WTC11 (cell line): Measurements from ENCODE around the gene TSGA10. TPM values are rescaled to one million over a fixed set of nuclear protein-coding genes. Genes with fewer than 3 reads are reported as not detected.
"Not testable (repeated sequence)": the region's sequence is repeated elsewhere in the genome, so short reads cannot be mapped to it uniquely, and the experiment has no call there.

Experiments
- ATAC-seq: fragments of 200-7000 bp; cut with Tn5 transposase; 2 replicates; pipeline ENCODE4 v1.10.0; 2021; ENCODE audit warnings: mild to moderate bottlenecking, moderate library complexity
- CTCF ChIA-PET: fragments of 300-600 bp; sonication (Branson Sonifier 250); formaldehyde crosslinking; loops from one replicate; lab custom pipeline; 2021; ENCODE audit warnings: antibody characterized with exemption; lab: Charles Lee
- POLR2A ChIA-PET: fragments of 350-600 bp; sonication (Branson Sonifier 250); formaldehyde crosslinking; loops from one replicate; lab custom pipeline; 2021; ENCODE audit warnings: antibody characterized with exemption; lab: Charles Lee
- DNase-seq: peaks from one replicate; pipeline ENCODE4 v3.0.0; 2021; ENCODE audit warnings: low spot score
- H3K27ac Mint-ChIP-seq: 2 replicates; pipeline ENCODE4 v1.8.0; 2021; ENCODE audit warnings: mixed read lengths
- H3K27me3 Mint-ChIP-seq: 2 replicates; pipeline ENCODE4 v1.8.0; 2021; ENCODE audit warnings: low read depth, mild to moderate bottlenecking, moderate library complexity, mixed read lengths
- H3K36me3 Mint-ChIP-seq: 2 replicates; pipeline ENCODE4 v1.8.0; 2021; ENCODE audit warnings: mixed read lengths
- H3K4me1 Mint-ChIP-seq: 2 replicates; pipeline ENCODE4 v1.8.0; 2022; ENCODE audit warnings: mixed read lengths
- H3K4me3 Mint-ChIP-seq: 2 replicates; pipeline ENCODE4 v1.8.0; 2021; ENCODE audit warnings: mild to moderate bottlenecking, moderate library complexity, mixed read lengths
- H3K9me3 Mint-ChIP-seq: 2 replicates; pipeline ENCODE4 v1.8.0; 2021; ENCODE audit warnings: mixed read lengths
- ARID4B ChIP-seq: sonication (generic); formaldehyde crosslinking; IDR thresholded peaks from 2 replicates; pipeline ENCODE4 v1.8.0; 2023; ENCODE audit warnings: missing genetic modification reagents, mild to moderate bottlenecking, borderline replicate concordance
- ATF3 ChIP-seq: sonication (generic); formaldehyde crosslinking; conservative IDR thresholded peaks from 2 replicates; pipeline ENCODE4 v1.8.1; 2022; ENCODE audit warnings: mild to moderate bottlenecking, missing genetic modification reagents
- CREM ChIP-seq: sonication (generic); formaldehyde crosslinking; IDR thresholded peaks from 2 replicates; pipeline ENCODE4 v1.8.1; 2022; ENCODE audit warnings: mild to moderate bottlenecking, missing genetic modification reagents, moderate library complexity
- HMGA2 ChIP-seq: fragments of 250-450 bp; sonication (Bioruptor Pico); IDR thresholded peaks from 2 replicates; pipeline ENCODE4 v1.4.0; 2021; ENCODE audit warnings: mild to moderate bottlenecking, moderate library complexity
- MYBL2 ChIP-seq: sonication (generic); formaldehyde crosslinking; IDR thresholded peaks from 2 replicates; pipeline ENCODE4 v1.8.1; 2023; ENCODE audit warnings: mild to moderate bottlenecking, moderate library complexity, missing genetic modification reagents
- OVOL2 ChIP-seq: fragments of 250-450 bp; sonication (Bioruptor Pico); IDR thresholded peaks from 2 replicates; pipeline ENCODE4 v1.9.0; 2021; ENCODE audit warnings: mild to moderate bottlenecking, borderline replicate concordance
- PRRX2 ChIP-seq: fragments of 250-450 bp; sonication (Bioruptor Pico); IDR thresholded peaks from 2 replicates; pipeline ENCODE4 v1.8.0; 2021; ENCODE audit warnings: mild to moderate bottlenecking
- RELA ChIP-seq: sonication (generic); formaldehyde crosslinking; IDR thresholded peaks from 2 replicates; pipeline ENCODE4 v1.8.1; 2022; ENCODE audit warnings: missing genetic modification reagents, mild to moderate bottlenecking, borderline replicate concordance
- TEAD1 ChIP-seq: sonication (generic); formaldehyde crosslinking; IDR thresholded peaks from 2 replicates; pipeline ENCODE4 v1.8.0; 2022; ENCODE audit warnings: mild to moderate bottlenecking, missing genetic modification reagents
- ZBTB43 ChIP-seq: sonication (generic); formaldehyde crosslinking; IDR thresholded peaks from 2 replicates; pipeline ENCODE4 v1.8.1; 2023; ENCODE audit warnings: mild to moderate bottlenecking, missing genetic modification reagents
- total RNA-seq: library from RNA; stranded (reverse); gene quantifications from 3 replicates; pipeline ENCODE4 v1.2.3, GENCODE V29; 2021
- TF ChIP-seq, protein P1 (sequence below): fragments of 250-450 bp; sonication (Bioruptor Pico); IDR thresholded peaks from 2 replicates; pipeline ENCODE4 v2.1.2; 2022; ENCODE audit warnings: mild to moderate bottlenecking, moderate library complexity
- TF ChIP-seq, protein P2 (sequence below): sonication (generic); formaldehyde crosslinking; IDR thresholded peaks from 2 replicates; pipeline ENCODE4 v1.8.0; 2022; ENCODE audit warnings: missing genetic modification reagents
- TF ChIP-seq, protein P3 (sequence below): sonication (generic); formaldehyde crosslinking; IDR thresholded peaks from 2 replicates; pipeline ENCODE4 v1.8.1; 2023; ENCODE audit warnings: mild to moderate bottlenecking, moderate library complexity, missing genetic modification reagents

Gene TSGA10
- total RNA-seq, 1 experiment from 2014 or later = 9.1 TPM

- no peak for TF ChIP-seq ZBTB43 (CRISPR knock-in tag)
- no peak for TF ChIP-seq OVOL2 (CRISPR knock-in tag)
- TF ChIP-seq ARID4B (CRISPR knock-in tag) = no peak
- no peak for TF ChIP-seq ATF3 (CRISPR knock-in tag)
- TF ChIP-seq HMGA2 (CRISPR knock-in tag) = no peak
- TF ChIP-seq TEAD1 (CRISPR knock-in tag) = no peak
- TF ChIP-seq CREM = no peak
These were observed 126.9 kb downstream of the TSGA10 start (continued) for GRCh38 chr2:99027856-99028255.

GRCh38 chr2:99000708-99001107, 154.0 kb downstream of the TSGA10 start:
- CTCF ChIA-PET = no interaction called here
- no peak for TF ChIP-seq PRRX2 (CRISPR knock-in tag)
- TF ChIP-seq MYBL2 (CRISPR knock-in tag) = no peak
- TF ChIP-seq, protein P1, sequence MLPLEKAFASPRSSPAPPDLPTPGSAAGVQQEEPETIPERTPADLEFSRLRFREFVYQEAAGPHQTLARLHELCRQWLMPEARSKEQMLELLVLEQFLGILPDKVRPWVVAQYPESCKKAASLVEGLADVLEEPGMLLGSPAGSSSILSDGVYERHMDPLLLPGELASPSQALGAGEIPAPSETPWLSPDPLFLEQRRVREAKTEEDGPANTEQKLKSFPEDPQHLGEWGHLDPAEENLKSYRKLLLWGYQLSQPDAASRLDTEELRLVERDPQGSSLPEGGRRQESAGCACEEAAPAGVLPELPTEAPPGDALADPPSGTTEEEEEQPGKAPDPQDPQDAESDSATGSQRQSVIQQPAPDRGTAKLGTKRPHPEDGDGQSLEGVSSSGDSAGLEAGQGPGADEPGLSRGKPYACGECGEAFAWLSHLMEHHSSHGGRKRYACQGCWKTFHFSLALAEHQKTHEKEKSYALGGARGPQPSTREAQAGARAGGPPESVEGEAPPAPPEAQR (CRISPR knock-in tag) = no peak
- TF ChIP-seq, protein P2, sequence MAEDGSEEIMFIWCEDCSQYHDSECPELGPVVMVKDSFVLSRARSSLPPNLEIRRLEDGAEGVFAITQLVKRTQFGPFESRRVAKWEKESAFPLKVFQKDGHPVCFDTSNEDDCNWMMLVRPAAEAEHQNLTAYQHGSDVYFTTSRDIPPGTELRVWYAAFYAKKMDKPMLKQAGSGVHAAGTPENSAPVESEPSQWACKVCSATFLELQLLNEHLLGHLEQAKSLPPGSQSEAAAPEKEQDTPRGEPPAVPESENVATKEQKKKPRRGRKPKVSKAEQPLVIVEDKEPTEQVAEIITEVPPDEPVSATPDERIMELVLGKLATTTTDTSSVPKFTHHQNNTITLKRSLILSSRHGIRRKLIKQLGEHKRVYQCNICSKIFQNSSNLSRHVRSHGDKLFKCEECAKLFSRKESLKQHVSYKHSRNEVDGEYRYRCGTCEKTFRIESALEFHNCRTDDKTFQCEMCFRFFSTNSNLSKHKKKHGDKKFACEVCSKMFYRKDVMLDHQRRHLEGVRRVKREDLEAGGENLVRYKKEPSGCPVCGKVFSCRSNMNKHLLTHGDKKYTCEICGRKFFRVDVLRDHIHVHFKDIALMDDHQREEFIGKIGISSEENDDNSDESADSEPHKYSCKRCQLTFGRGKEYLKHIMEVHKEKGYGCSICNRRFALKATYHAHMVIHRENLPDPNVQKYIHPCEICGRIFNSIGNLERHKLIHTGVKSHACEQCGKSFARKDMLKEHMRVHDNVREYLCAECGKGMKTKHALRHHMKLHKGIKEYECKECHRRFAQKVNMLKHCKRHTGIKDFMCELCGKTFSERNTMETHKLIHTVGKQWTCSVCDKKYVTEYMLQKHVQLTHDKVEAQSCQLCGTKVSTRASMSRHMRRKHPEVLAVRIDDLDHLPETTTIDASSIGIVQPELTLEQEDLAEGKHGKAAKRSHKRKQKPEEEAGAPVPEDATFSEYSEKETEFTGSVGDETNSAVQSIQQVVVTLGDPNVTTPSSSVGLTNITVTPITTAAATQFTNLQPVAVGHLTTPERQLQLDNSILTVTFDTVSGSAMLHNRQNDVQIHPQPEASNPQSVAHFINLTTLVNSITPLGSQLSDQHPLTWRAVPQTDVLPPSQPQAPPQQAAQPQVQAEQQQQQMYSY (CRISPR knock-in tag) = no peak
- TF ChIP-seq RELA (CRISPR knock-in tag) = no peak
- TF ChIP-seq, protein P3, sequence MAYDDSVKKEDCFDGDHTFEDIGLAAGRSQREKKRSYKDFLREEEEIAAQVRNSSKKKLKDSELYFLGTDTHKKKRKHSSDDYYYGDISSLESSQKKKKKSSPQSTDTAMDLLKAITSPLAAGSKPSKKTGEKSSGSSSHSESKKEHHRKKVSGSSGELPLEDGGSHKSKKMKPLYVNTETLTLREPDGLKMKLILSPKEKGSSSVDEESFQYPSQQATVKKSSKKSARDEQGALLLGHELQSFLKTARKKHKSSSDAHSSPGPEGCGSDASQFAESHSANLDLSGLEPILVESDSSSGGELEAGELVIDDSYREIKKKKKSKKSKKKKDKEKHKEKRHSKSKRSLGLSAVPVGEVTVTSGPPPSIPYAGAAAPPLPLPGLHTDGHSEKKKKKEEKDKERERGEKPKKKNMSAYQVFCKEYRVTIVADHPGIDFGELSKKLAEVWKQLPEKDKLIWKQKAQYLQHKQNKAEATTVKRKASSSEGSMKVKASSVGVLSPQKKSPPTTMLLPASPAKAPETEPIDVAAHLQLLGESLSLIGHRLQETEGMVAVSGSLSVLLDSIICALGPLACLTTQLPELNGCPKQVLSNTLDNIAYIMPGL (CRISPR knock-in tag) = no peak
- ATAC-seq (no peak), DNase-seq (no peak)
- Mint-ChIP-seq H3K27ac (no peak overlapping the region), H3K9me3 (peaks cover 52% of the 10 kb centered on the region), H3K4me1 (no peaks in the 10 kb centered on the region), H3K4me3 (no peak overlapping the region), H3K36me3 (peaks cover 30% of the 10 kb centered on the region), H3K27me3 (peaks cover 7% of the 10 kb centered on the region)
- POLR2A ChIA-PET = no interaction called here

- H3K4me3 Mint-ChIP-seq, CTCF ChIA-PET, DNase-seq, H3K27me3 Mint-ChIP-seq, H3K4me1 Mint-ChIP-seq, POLR2A ChIA-PET, ATAC-seq, H3K36me3 Mint-ChIP-seq, H3K27ac Mint-ChIP-seq: not testable (repeated sequence)
- peaks cover 25% of the 10 kb centered on the region for H3K9me3 Mint-ChIP-seq
These were observed 166.0 kb downstream of the TSGA10 start for GRCh38 chr2:98988695-98989094.
